Bronchial epithelial cell (primary cell): Measurements from ENCODE around the gene CCDC28B. TPM values are rescaled to one million over a fixed set of nuclear protein-coding genes. Genes with fewer than 3 reads are reported as not detected.

Experiments
- DNase-seq: peaks from one replicate; pipeline ENCODE4 v3.0.0-alpha.2; 2010; ENCODE audit warnings: low read depth
- FAIRE-seq: peaks from 2 replicates; lab custom pipeline; 2011; peaks lifted over from hg19 to GRCh38; lab: Jason Lieb, UNC
- H3K27me3 ChIP-seq: 2 replicates; pipeline ENCODE4 v1.5.1; 2011; ENCODE audit warnings: low read length; ENCODE audit not compliant: control insufficient read depth, insufficient read depth
- H3K36me3 ChIP-seq: 2 replicates; pipeline ENCODE4 v1.5.1; 2011; ENCODE audit warnings: low read length; ENCODE audit not compliant: control insufficient read depth, insufficient read depth
- H3K4me3 ChIP-seq: 2 replicates; pipeline ENCODE4 v1.5.1; 2011; ENCODE audit warnings: mild to moderate bottlenecking, low read depth, low read length, control low read depth
- total RNA-seq: library from RNA; depleted of rRNA; stranded (reverse); fragments of >200 nt; gene quantifications from 2 replicates; pipeline ENCODE4 v1.2.1, GENCODE V29; 2014
- TF ChIP-seq, protein P1 (sequence below): IDR thresholded peaks from 2 replicates; pipeline ENCODE4 v1.5.1; 2011; ENCODE audit warnings: mild to moderate bottlenecking, moderate library complexity, low read length, control low read depth, inconsistent platforms; ENCODE audit not compliant: insufficient read depth, severe bottlenecking

Gene CCDC28B
- total RNA-seq, 1 donor from 2014 or later, result 2.9 TPM

DNA sequence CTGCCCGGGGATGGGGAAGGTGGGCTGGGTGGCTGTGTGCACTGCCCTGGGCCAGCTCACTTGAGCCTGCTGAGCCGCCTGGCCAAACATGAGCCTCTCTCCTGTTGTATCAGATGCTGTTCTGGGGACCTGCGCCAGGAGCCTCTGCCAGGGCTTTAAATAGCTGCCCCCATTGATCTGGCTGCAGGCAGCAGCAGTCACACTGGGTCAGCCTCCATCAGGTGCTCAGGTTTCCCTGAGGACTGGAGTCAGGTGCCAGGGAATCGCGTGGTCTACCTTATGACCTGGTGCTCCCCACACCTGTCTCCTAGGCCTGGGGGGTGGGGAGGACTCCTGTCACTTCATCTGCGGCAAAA is 700 bp upstream of the CCDC28B start:
- H3K36me3 ChIP-seq, result peaks cover 15% of the 10 kb centered on the region
- FAIRE-seq (no peak), DNase-seq (no peak)
- no peaks in the 10 kb centered on the region for H3K27me3 ChIP-seq
- TF ChIP-seq, protein P1, sequence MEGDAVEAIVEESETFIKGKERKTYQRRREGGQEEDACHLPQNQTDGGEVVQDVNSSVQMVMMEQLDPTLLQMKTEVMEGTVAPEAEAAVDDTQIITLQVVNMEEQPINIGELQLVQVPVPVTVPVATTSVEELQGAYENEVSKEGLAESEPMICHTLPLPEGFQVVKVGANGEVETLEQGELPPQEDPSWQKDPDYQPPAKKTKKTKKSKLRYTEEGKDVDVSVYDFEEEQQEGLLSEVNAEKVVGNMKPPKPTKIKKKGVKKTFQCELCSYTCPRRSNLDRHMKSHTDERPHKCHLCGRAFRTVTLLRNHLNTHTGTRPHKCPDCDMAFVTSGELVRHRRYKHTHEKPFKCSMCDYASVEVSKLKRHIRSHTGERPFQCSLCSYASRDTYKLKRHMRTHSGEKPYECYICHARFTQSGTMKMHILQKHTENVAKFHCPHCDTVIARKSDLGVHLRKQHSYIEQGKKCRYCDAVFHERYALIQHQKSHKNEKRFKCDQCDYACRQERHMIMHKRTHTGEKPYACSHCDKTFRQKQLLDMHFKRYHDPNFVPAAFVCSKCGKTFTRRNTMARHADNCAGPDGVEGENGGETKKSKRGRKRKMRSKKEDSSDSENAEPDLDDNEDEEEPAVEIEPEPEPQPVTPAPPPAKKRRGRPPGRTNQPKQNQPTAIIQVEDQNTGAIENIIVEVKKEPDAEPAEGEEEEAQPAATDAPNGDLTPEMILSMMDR, result no peak
- H3K4me3 ChIP-seq, result no peak overlapping the region

DNA sequence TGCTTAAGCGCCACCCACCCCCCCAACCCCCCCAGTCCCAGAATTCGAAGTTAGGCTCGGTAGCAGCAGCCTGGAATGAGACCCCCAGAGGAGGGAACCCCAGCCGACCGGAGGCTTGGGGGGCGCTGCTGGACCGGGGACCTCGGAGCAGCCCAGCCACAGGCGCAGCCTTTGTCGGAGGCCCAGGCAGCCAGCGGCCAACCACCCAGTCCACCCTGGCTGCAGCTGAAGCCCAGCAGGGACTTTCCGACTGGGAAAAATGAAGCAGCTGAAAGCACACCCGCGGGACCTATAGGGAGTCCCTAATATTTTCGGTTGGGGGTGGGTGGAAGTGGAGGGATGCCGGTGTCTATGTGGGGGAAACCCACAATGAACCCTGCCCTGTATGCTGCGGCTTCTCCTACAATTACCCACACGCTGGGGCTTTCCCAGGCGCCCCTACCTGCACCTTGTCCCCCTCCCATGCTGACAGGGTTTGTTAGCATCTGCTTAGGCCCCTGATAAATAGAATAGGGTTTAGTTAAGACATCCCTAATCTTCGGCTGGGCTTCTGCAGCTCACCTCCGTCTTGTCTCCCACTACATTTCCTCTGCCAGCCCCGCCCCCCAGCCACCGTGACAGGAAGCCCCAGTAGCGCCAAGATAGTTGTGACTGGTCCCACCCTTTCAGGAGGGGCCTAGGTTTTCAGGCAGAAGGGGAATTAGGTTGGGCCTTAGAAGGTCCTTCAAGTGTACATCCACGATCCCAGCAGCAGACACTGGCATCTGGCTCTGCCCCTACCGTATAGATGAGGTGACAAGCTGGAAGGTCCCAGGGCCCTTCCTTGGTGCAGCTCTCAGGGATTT is 838 bp downstream of the CCDC28B start:
- no peak for FAIRE-seq
- no peak for DNase-seq
- Histone ChIP-seq H3K36me3 (peaks cover 3% of the 10 kb centered on the region), H3K4me3 (peak overlapping the region; percentile 51), H3K27me3 (no peaks in the 10 kb centered on the region)
- TF ChIP-seq, protein P1, result no peak

DNA sequence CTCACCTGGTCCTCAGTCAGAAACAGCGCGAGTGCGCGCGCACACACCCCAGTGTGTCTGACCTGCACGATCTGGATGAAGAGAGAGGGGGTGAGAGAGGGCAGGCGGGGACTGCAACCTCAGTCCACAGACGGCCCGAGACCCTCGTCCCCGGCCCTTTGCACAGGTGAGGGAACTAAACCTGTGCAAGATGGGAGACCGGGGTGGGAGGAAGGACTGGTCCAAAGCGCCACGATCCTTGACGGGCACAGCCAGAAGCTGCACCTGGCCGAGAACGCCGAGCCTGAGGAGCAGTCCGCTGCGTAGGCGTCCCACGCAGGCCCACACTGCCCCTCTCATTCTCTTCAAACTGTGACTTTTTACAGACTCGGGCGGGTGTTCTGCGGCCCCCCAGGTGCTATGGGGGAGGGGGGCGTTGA is 4.6 kb downstream of the CCDC28B start:
- TF ChIP-seq, protein P1, result no peak
- Histone ChIP-seq H3K4me3 (peak overlapping the region; percentile 67), H3K27me3 (no peaks in the 10 kb centered on the region), H3K36me3 (no peaks in the 10 kb centered on the region)
- no peak for FAIRE-seq
- DNase-seq, result no peak

DNA sequence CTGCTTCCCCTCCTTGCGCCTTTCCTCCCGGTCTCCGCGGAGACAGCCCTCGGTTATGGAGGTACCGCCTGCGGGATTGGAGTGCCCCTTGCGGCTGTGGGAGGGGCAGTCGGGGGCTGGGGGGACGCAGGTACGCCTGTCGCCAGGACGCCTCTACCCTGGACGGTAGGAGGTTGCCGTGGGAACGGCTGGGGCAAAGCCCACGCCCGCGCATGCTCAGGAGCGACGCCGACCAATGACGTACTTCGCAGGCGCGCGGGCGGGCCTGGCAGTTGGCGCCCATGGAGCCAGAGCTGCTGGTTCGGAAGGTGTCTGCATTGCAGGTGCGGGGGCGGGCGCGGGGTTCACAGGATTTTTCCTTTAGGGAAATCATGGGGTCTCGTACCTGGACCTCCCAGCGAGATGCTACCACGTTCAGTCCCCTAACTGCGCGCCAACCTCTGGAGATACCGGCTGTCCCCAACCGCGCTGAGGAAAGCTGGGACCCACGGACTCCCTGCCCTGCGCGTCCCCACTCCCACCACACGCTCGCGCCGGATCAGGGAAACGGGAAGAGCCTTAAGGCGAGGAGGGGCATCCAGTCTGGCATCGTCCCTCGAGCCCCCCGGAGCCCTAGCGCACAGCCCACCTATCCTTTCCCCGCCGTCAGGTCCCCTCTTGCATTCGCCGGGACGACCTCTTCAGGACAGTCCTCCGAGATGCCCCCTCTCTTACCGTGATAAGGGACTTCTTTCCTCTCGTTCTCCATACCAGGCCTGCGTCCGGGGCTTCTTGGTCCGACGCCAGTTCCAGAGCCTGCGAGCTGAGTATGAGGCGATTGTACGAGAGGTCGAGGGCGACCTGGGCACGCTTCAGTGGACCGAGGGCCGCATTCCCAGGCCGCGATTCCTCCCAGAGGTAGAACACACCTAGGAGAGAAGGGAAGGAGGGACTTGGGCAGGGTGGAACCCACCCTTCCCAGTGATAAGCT is 5.3 kb downstream of the CCDC28B start, which contains the start of gene IQCC:
Gene IQCC (plus strand): TSS at position 271 of the 970 bp plus-strand sequence. CDS start 11 bp downstream, at position 282.
- H3K36me3 ChIP-seq, result no peaks in the 10 kb centered on the region
- DNase-seq (peak; percentile 70), FAIRE-seq (no peak)
- TF ChIP-seq, protein P1, result no peak
- H3K4me3 ChIP-seq, result peak within 1 kb of the TSS; percentile 67
- no peaks in the 10 kb centered on the region for H3K27me3 ChIP-seq

DNA sequence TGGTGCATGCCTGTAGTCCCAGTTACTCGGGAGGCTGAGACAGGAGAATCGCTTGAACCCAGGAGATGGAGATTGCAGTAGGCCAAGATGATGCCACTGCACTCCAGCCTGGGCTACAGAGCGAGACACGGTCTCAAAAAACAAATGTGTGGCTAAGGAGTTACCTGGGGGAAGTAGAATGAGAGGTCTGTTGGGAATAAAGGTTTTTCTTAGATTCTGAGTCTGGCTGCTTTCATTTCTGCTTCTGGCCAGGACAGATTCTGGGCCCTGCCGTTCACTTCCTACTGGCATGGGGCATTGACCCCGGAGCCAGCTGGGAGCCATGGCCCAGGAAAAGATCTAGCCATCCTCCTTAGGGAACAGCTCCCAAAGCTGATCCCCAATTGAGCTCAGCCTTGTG is 8.1 kb downstream of the CCDC28B start:
- Histone ChIP-seq H3K4me3 (no peak overlapping the region), H3K36me3 (no peaks in the 10 kb centered on the region), H3K27me3 (no peaks in the 10 kb centered on the region)
- DNase-seq (no peak), FAIRE-seq (no peak)
- TF ChIP-seq, protein P1, result no peak
